Gastroesophageal sphincter (tissue), 4 donors: Measurements from ENCODE around the gene PAFAH1B1. TPM values are rescaled to one million over a fixed set of nuclear protein-coding genes. Genes with fewer than 3 reads are reported as not detected.

ENCODE experiments used
- ATAC-seq: fragments of 150-250 bp; one replicate; pipeline ENCODE4 v1.9.1; 2016; ENCODE audit warnings: mild to moderate bottlenecking, moderate library complexity
- H3K27ac ChIP-seq, 4 donors: fragments of 200-600 bp; sonication (generic) in 3 of 4; 1 replicate in 3 of 4; 2 replicates in 1 of 4; pipeline ENCODE4 v1.5.1; 2016 to 2019
- H3K27me3 ChIP-seq: fragments of 200-600 bp; sonication (generic); one replicate; pipeline ENCODE4 v1.5.1; 2019
- H3K36me3 ChIP-seq, 2 donors: fragments of 200-600 bp; sonication (generic); one replicate each; pipeline ENCODE4 v1.5.1; 2019; ENCODE audit warnings: control low read depth in 1 of 2
- H3K4me1 ChIP-seq, 3 donors: fragments of 200-600 bp; sonication (generic); 1 replicate in 2 of 3; 2 replicates in 1 of 3; pipeline ENCODE4 v1.5.1; 2016 to 2019; ENCODE audit warnings: control low read depth in 2 of 3
- H3K4me3 ChIP-seq, 2 donors: fragments of 200-600 bp; sonication (generic); one replicate each; pipeline ENCODE4 v1.5.1; 2019; ENCODE audit warnings: mild to moderate bottlenecking in 1 of 2, moderate library complexity in 1 of 2
- H3K9me3 ChIP-seq, 3 donors: fragments of 200-600 bp; sonication (generic); one replicate each; pipeline ENCODE4 v1.5.1; 2017 to 2019; ENCODE audit warnings: control low read depth in 2 of 3
- CTCF ChIP-seq, 4 experiments: fragments of 200-600 bp in 2 of 4; fragments of 450-650 bp in 2 of 4; sonication (generic) in 1 of 4; IDR thresholded peaks; one replicate each; pipeline ENCODE4 v1.5.1; 2017 to 2019; ENCODE audit warnings: antibody characterized with exemption in 4 of 4, mild to moderate bottlenecking in 2 of 4, moderate library complexity in 2 of 4
- EP300 ChIP-seq: sonication (generic); formaldehyde crosslinking; IDR thresholded peaks from one replicate; pipeline ENCODE4 v1.6.1; 2017; ENCODE audit warnings: antibody characterized with exemption, mild to moderate bottlenecking
- POLR2A ChIP-seq, 2 donors: fragments of 450-650 bp; IDR thresholded peaks; one replicate each; pipeline ENCODE4 v1.6.1; 2017; ENCODE audit warnings: antibody characterized with exemption in 2 of 2, mild to moderate bottlenecking in 2 of 2, moderate library complexity in 1 of 2
- POLR2AphosphoS5 ChIP-seq: sonication (generic); formaldehyde crosslinking; IDR thresholded peaks from one replicate; pipeline ENCODE4 v1.6.1; 2017; ENCODE audit warnings: antibody characterized with exemption
- WGBS, 2 donors: methylation state at CpG; one replicate each; pipeline ENCODE4 v1.1.5; 2018; ENCODE audit warnings: low coverage in 1 of 2; 5-methylcytosine and 5-hydroxymethylcytosine counted together
- total RNA-seq, 4 donors: library from RNA; depleted of rRNA; stranded (reverse); fragments of >200 nt; gene quantifications; one replicate each; pipeline ENCODE4 v1.1.0, GENCODE V29; 2016

The PAFAH1B1 gene
- total RNA-seq, 4 donors from 2014 or later, result 91.4 to 135 (median 115) TPM

GRCh38 chr17:2594722-2595599, 1.5 kb downstream of the PAFAH1B1 start:
- H3K9me3 ChIP-seq, result no peaks in the 10 kb centered on the region
- TF ChIP-seq EP300 (no peak), POLR2AphosphoS5 (no peak), POLR2A (IDR thresholded peaks at IDR 0.05) (no peak), CTCF (IDR thresholded peaks at IDR 0.05) (no peak)
- H3K4me1 ChIP-seq, result peaks cover 3 to 61% (median 20%) of the 10 kb centered on the region in 3 donors
- peak overlapping the region; percentile 84 to 97 for H3K4me3 ChIP-seq
- WGBS, 2 donors, result 1 to 3% methylated on average over 10 to 15 of the region's 16 CpGs
- no peaks in the 10 kb centered on the region for H3K36me3 ChIP-seq
- peak overlapping the region; percentile 95 to 100 (median 98) for H3K27ac ChIP-seq
- no peak for ATAC-seq
- H3K27me3 ChIP-seq, result no peaks in the 10 kb centered on the region

- 5 to 11% methylated on average over 3 to 4 of the region's 4 CpGs for WGBS, 2 donors
- no peak for ATAC-seq
- H3K4me1 ChIP-seq, result peaks cover 3 to 67% (median 20%) of the 10 kb centered on the region in 3 donors
- H3K27me3 ChIP-seq, result no peaks in the 10 kb centered on the region
- TF ChIP-seq EP300, result no peak
- no peak for TF ChIP-seq POLR2A (IDR thresholded peaks at IDR 0.05)
- no peak for TF ChIP-seq CTCF (IDR thresholded peaks at IDR 0.05)
- TF ChIP-seq POLR2AphosphoS5, result no peak
- H3K9me3 ChIP-seq, result no peaks in the 10 kb centered on the region
- H3K27ac ChIP-seq, result peak overlapping the region in 3 of 4 donors; percentile 28 to 99 (median 98)
- peak overlapping the region; percentile 84 to 97 for H3K4me3 ChIP-seq
- H3K36me3 ChIP-seq, result no peaks in the 10 kb centered on the region
Observed at GRCh38 chr17:2595716-2596115, 2.3 kb downstream of the PAFAH1B1 start.

- 26 to 72% methylated on average over 3 to 8 of the region's 8 CpGs for WGBS, 2 donors
- H3K27ac ChIP-seq, result peak overlapping the region in 2 of 4 donors; percentile 13 to 35
- no peaks in the 10 kb centered on the region for H3K27me3 ChIP-seq
- TF ChIP-seq EP300, result no peak
- TF ChIP-seq CTCF (IDR thresholded peaks at IDR 0.05), result no peak
- no peak for TF ChIP-seq POLR2AphosphoS5
- TF ChIP-seq POLR2A (IDR thresholded peaks at IDR 0.05), result no peak
- ATAC-seq, result no peak
- peaks cover 3 to 82% (median 20%) of the 10 kb centered on the region in 3 donors for H3K4me1 ChIP-seq
- no peaks in the 10 kb centered on the region for H3K9me3 ChIP-seq
- no peaks in the 10 kb centered on the region for H3K36me3 ChIP-seq
- no peak overlapping the region for H3K4me3 ChIP-seq
Observed at GRCh38 chr17:2598166-2598565, 4.7 kb downstream of the PAFAH1B1 start.

GRCh38 chr17:2602597-2603017, 9.2 kb downstream of the PAFAH1B1 start:
- H3K27ac ChIP-seq, result peak overlapping the region in 1 of 4 donors; percentile 4
- no peak overlapping the region for H3K4me3 ChIP-seq
- no peaks in the 10 kb centered on the region for H3K27me3 ChIP-seq
- H3K9me3 ChIP-seq, result no peaks in the 10 kb centered on the region
- ATAC-seq, result no peak
- H3K36me3 ChIP-seq, result no peaks in the 10 kb centered on the region
- peaks cover 3 to 98% (median 31%) of the 10 kb centered on the region in 3 donors for H3K4me1 ChIP-seq
- no peak for TF ChIP-seq CTCF (IDR thresholded peaks at IDR 0.05)
- no peak for TF ChIP-seq EP300
- TF ChIP-seq POLR2AphosphoS5, result no peak
- no peak for TF ChIP-seq POLR2A (IDR thresholded peaks at IDR 0.05)
- 17 to 32% methylated on average over 6 of the region's 6 CpGs for WGBS, 2 donors
